Neutrophil (primary cell): Measurements from ENCODE around the gene RAB7A.
"Not testable (repeated sequence)": the region's sequence is repeated elsewhere in the genome, so short reads cannot be mapped to it uniquely, and the experiment has no call there.

Experiments used
- H3K27ac ChIP-seq: fragments of 200-600 bp; sonication (generic); 2 replicates; pipeline ENCODE4 v1.5.1; 2016; ENCODE audit warnings: mild to moderate bottlenecking, moderate library complexity
- H3K27me3 ChIP-seq: fragments of 200-600 bp; sonication (generic); 2 replicates; pipeline ENCODE4 v1.6.0; 2016; ENCODE audit warnings: mild to moderate bottlenecking
- H3K36me3 ChIP-seq: fragments of 200-600 bp; sonication (generic); 2 replicates; pipeline ENCODE4 v1.5.1; 2017
- H3K4me1 ChIP-seq, 2 experiments: fragments of 200-600 bp in 1 of 2; sonication (generic) in 1 of 2; 1 replicate in 1 of 2; 2 replicates in 1 of 2; pipeline versions ENCODE4 v1.5.1 to v1.6.1; 2013 to 2016; ENCODE audit warnings: low read depth in 1 of 2, low read length in 1 of 2, mild to moderate bottlenecking in 1 of 2, moderate library complexity in 1 of 2; ENCODE audit not compliant: control insufficient read depth in 1 of 2, insufficient read depth in 1 of 2
- H3K4me3 ChIP-seq, 2 experiments: fragments of 200-600 bp in 1 of 2; sonication (generic) in 1 of 2; 1 replicate in 1 of 2; 2 replicates in 1 of 2; pipeline ENCODE4 v1.5.1; 2013 to 2016; ENCODE audit warnings: low read depth in 1 of 2, low read length in 1 of 2, mild to moderate bottlenecking in 1 of 2, moderate library complexity in 1 of 2
- H3K9me3 ChIP-seq: fragments of 200-600 bp; sonication (generic); 2 replicates; pipeline ENCODE4 v1.5.1; 2016
- CTCF ChIP-seq: fragments of 200-600 bp; sonication (generic); IDR thresholded peaks from 2 replicates; pipeline ENCODE4 v1.5.1; 2016; ENCODE audit warnings: antibody characterized with exemption

The RAB7A gene

GRCh38 chr3:128745742-128746141 lies 19.8 kb downstream of the RAB7A start:
- Histone ChIP-seq H3K4me3 (no peak overlapping the region), H3K27me3 (no peaks in the 10 kb centered on the region), H3K9me3 (no peaks in the 10 kb centered on the region), H3K4me1 (peaks cover 23 to 36% of the 10 kb centered on the region in 2 experiments), H3K36me3 (peaks cover 21% of the 10 kb centered on the region), H3K27ac (peak overlapping the region; percentile 33)
- TF ChIP-seq CTCF, result no peak

DNA sequence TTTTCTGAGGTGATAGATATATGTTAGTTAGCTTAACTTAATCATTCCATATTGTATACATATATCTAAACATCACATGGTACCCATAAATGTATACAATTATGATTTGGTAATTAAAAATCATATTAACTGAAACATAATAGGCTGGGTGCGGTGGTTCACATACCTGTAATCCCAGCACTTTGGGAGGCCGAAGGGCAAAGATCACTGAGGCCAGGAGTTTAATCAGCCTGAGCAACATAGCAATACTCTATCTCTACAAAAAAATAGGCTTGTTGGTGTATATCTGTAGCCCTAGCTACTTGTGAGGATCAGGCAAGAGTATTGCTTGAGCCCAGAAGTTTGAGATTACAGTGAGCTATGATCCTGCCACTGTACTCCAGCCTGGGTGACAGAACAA lies 20.9 kb downstream of the RAB7A start:
- Histone ChIP-seq H3K4me3 (no peak overlapping the region), H3K27me3 (no peaks in the 10 kb centered on the region), H3K9me3 (no peaks in the 10 kb centered on the region), H3K4me1 (peaks cover 23 to 48% of the 10 kb centered on the region in 2 experiments), H3K27ac (peak overlapping the region; percentile 71), H3K36me3 (peaks cover 21% of the 10 kb centered on the region)
- no peak for TF ChIP-seq CTCF

DNA sequence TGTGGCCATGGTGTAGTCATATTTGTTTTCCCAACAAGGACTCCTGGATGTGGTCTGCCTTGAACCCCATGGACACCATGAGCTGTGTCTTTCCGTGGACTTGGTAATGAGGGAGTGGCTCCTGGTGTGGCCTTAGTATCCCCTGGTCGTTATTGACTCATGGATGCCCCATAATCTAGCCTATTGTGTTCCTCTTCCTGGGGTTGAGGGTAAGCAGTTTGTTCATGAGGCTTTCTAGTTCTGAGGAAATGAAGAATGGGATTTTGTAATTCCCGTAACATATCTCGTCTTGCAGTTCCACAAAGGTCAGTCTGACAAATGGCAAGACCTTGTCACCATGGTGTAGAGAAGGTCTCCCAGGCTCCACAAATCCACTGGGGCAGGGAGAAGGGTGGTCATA lies 22.6 kb downstream of the RAB7A start:
- H3K4me1 ChIP-seq, result peaks cover 34 to 59% of the 10 kb centered on the region in 2 experiments
- H3K4me3 ChIP-seq, result no peak overlapping the region
- peaks cover 11% of the 10 kb centered on the region for H3K36me3 ChIP-seq
- H3K27ac ChIP-seq, result peak overlapping the region; percentile 71
- no peaks in the 10 kb centered on the region for H3K27me3 ChIP-seq
- no peak for TF ChIP-seq CTCF
- H3K9me3 ChIP-seq, result no peaks in the 10 kb centered on the region

DNA sequence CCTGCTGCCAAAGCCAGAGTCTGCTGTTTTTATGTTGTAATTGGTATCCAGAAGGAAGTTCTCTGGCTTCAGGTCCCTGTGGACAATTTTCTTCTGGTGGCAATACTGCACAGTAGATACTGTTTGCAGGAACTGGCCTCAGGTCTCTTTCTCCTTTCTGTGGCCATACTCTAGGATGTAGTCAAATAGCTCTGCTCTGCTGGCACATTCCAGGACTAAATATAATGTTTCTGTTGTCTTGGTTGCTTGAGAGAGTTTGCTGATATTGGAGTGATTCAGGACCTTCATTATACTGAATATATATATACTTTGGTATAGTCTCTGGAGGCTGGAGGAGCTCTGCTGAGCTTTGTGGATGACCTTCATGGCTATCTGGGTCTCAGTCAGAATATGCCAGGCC lies 23.1 kb downstream of the RAB7A start:
- H3K36me3 ChIP-seq, result peaks cover 7% of the 10 kb centered on the region
- no peak overlapping the region for H3K4me3 ChIP-seq
- no peaks in the 10 kb centered on the region for H3K27me3 ChIP-seq
- peaks cover 36 to 64% of the 10 kb centered on the region in 2 experiments for H3K4me1 ChIP-seq
- no peaks in the 10 kb centered on the region for H3K9me3 ChIP-seq
- TF ChIP-seq CTCF, result no peak
- peak overlapping the region; percentile 71 for H3K27ac ChIP-seq

- not testable (repeated sequence) for H3K36me3 ChIP-seq, H3K27me3 ChIP-seq, H3K9me3 ChIP-seq, H3K4me3 ChIP-seq
- H3K27ac ChIP-seq, result peak overlapping the region; percentile 71
- peaks cover 36 to 66% of the 10 kb centered on the region in 2 experiments for H3K4me1 ChIP-seq
Observed at GRCh38 chr3:128749561-128749960, 23.6 kb downstream of the RAB7A start.

DNA sequence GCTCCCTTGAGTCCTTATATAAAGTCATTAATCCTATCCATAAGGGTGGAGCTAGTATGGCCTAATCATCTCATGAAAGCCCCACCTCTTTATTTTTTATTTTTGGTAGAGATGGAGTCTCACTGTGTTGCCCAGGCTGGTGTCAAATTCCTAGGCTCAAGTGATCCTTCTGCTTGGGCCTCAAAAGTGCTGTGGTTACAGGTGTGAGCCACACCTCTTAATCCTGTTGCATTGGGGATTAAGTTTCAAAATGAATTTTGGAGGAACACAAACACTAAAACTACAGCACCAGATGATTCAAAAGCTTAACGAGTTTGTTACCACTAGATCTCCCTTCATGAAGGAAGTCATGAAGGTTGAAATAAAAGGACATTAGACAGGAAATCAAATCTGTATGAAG lies 27.7 kb downstream of the RAB7A start:
- TF ChIP-seq CTCF, result no peak
- Histone ChIP-seq H3K36me3 (no peaks in the 10 kb centered on the region), H3K9me3 (no peaks in the 10 kb centered on the region), H3K4me3 (no peak overlapping the region), H3K27ac (peak overlapping the region; percentile 37), H3K27me3 (no peaks in the 10 kb centered on the region), H3K4me1 (peaks cover 53 to 79% of the 10 kb centered on the region in 2 experiments)
